Vagina (tissue), 2 donors: Measurements from ENCODE around the gene EOMES.

Experiments used
- CTCF ChIP-seq, 3 experiments: fragments of 450-650 bp in 2 of 3; fragments of 200-600 bp in 1 of 3; sonication (generic) in 1 of 3; IDR thresholded peaks; one replicate each; pipeline ENCODE4 v1.5.1; 2017 to 2019; ENCODE audit warnings: antibody characterized with exemption in 3 of 3, mild to moderate bottlenecking in 2 of 3, moderate library complexity in 2 of 3
- POLR2A ChIP-seq, 2 donors: fragments of 450-650 bp; IDR thresholded peaks; one replicate each; pipeline ENCODE4 v1.6.1; 2017; ENCODE audit warnings: antibody characterized with exemption in 2 of 2, mild to moderate bottlenecking in 2 of 2, moderate library complexity in 2 of 2
- POLR2AphosphoS5 ChIP-seq, 2 donors: sonication (generic); formaldehyde crosslinking; IDR thresholded peaks; one replicate each; pipeline ENCODE4 v1.9.0; 2017; ENCODE audit warnings: antibody characterized with exemption in 2 of 2, mild to moderate bottlenecking in 2 of 2, low read depth in 1 of 2; ENCODE audit not compliant: insufficient read depth in 1 of 2

- TF ChIP-seq CTCF (IDR thresholded peaks at IDR 0.05) (no peak), POLR2AphosphoS5 (IDR thresholded peaks at IDR 0.05; ENCODE audit: insufficient read depth in 1 of 2, low read depth in 1 of 2) (no peak), POLR2A (IDR thresholded peaks at IDR 0.05) (no peak)
These were observed 55.4 kb downstream of the EOMES start for GRCh38 chr3:27666708-27667107.
